Adrenal gland (tissue), 12 donors: ENCODE measurements around the gene BACE2. TPM values are rescaled to one million over a fixed set of nuclear protein-coding genes. Genes with fewer than 3 reads are reported as not detected.

Experiments used
- DNase-seq, 7 donors: peaks; one replicate each; pipeline ENCODE4 v3.0.0-alpha.2; 2019 to 2020
- H3K27ac ChIP-seq, 5 donors: fragments of 200-600 bp; sonication (generic) in 4 of 5; 1 replicate in 3 of 5; 2 replicates in 2 of 5; pipeline versions ENCODE4 v1.5.1 to v1.8.0; 2016 to 2020; ENCODE audit warnings: mild to moderate bottlenecking in 1 of 5
- H3K27me3 ChIP-seq: fragments of 200-600 bp; 2 replicates; pipeline ENCODE4 v1.8.0; 2021
- H3K36me3 ChIP-seq, 2 donors: fragments of 200-600 bp; replicated peaks in 1 of 2; 1 replicate in 1 of 2; 2 replicates in 1 of 2; pipeline versions ENCODE4 v1.5.1 to v1.8.0; 2018 to 2022
- H3K4me1 ChIP-seq, 2 donors: fragments of 200-600 bp; replicated peaks in 1 of 2; 1 replicate in 1 of 2; 2 replicates in 1 of 2; pipeline versions ENCODE4 v1.5.1 to v1.8.0; 2018 to 2021
- H3K4me3 ChIP-seq, 4 donors: fragments of 200-600 bp; sonication (generic) in 3 of 4; one replicate each; pipeline ENCODE4 v1.5.1; 2016 to 2018
- H3K9me3 ChIP-seq, 3 donors: fragments of 200-600 bp; sonication (generic) in 1 of 3; replicated peaks in 1 of 3; 1 replicate in 2 of 3; 2 replicates in 1 of 3; pipeline versions ENCODE4 v1.5.1 to v1.8.0; 2016 to 2021
- CTCF ChIP-seq, 6 experiments: fragments of 450-650 bp in 4 of 6; fragments of 200-600 bp in 2 of 6; sonication (generic) in 1 of 6; IDR thresholded peaks; 1 replicate in 5 of 6; 2 replicates in 1 of 6; pipeline versions ENCODE4 v1.5.1 to v1.8.0; 2016 to 2021; ENCODE audit warnings: antibody characterized with exemption in 6 of 6, mild to moderate bottlenecking in 2 of 6, moderate library complexity in 1 of 6
- POLR2A ChIP-seq, 2 donors: fragments of 450-650 bp; IDR thresholded peaks; one replicate each; pipeline ENCODE4 v1.6.1; 2017; ENCODE audit warnings: antibody characterized with exemption in 2 of 2, mild to moderate bottlenecking in 2 of 2, moderate library complexity in 1 of 2
- WGBS, 4 donors: extraction: QIAGEN DNeasy Blood & Tissue Kit in 2 of 4; methylation state at CpG; one replicate each; pipeline versions ENCODE4 v1.1.5 to v1.1.7; 2013 to 2017; 5-methylcytosine and 5-hydroxymethylcytosine counted together
- intact Hi-C, 2 donors: fragments of 100-400 bp; cut with DNase I; formaldehyde crosslinking; loops; one replicate each; pipeline versions ENCODE4 v1.14.1 to v1.15.0; 2022 to 2023
- polyA plus RNA-seq, 3 donors: library from polyadenylated mRNA; stranded (reverse); fragments of 200-250 nt in 2 of 3; fragments of 350-450 nt in 1 of 3; fragmentation: Illumina TruSeq in 1 of 3; extraction: RNeasy Lipid Tissue Mini Kit (QIAGEN cat#74804) in 1 of 3; gene quantifications; one replicate each; pipeline ENCODE4 v1.2.3, GENCODE V29; 2013 to 2014
- total RNA-seq, 9 donors: library from RNA; depleted of rRNA in 4 of 9; stranded (reverse); fragments of >200 nt in 4 of 9; fragments of 120-200 nt in 1 of 9; fragmentation: NEBNext Ultra II Directional in 1 of 9; extraction: Animal tissue kit (Norgen Biotek cat#: 25700) in 1 of 9; gene quantifications; one replicate each; pipeline versions ENCODE4 v1.1.0 to v1.2.4, GENCODE V29; 2013 to 2023
- donor health status: healthy with polysubstance abuse.
- donor health status: Bipolar disorder and iron deficiency.
- donor health status: DM: yes; HTN: yes; CAD: no.
- donor health status: DM: no; HTN: no; CAD: no.
- donor health status: DM: no; HTN: no; CAD: no.
- donor health status: DM: yes; HTN: yes; CAD: no.

The BACE2 gene
- total and polyA plus RNA-seq, 12 donors, result 3.9 to 24.4 (median 13.8) TPM

GRCh38 chr21:41227357-41228005 is 59.5 kb downstream of the BACE2 start:
- H3K4me3 ChIP-seq, result no peak overlapping the region
- no peak for DNase-seq
- H3K27ac ChIP-seq, result no peak overlapping the region
- no peak for TF ChIP-seq CTCF (IDR thresholded peaks at IDR 0.05)
- TF ChIP-seq POLR2A (IDR thresholded peaks at IDR 0.05), result no peak
- H3K27me3 ChIP-seq, result no peaks in the 10 kb centered on the region
- no peaks in the 10 kb centered on the region for H3K36me3 ChIP-seq
- H3K4me1 ChIP-seq, result no peaks in the 10 kb centered on the region
- WGBS, 4 donors, result 88 to 94% (median 91%) methylated on average over 9 of the region's 9 CpGs
- H3K9me3 ChIP-seq, result no peaks in the 10 kb centered on the region
- intact Hi-C loops, result no loop called here

- Histone ChIP-seq H3K9me3 (no peaks in the 10 kb centered on the region), H3K27ac (no peak overlapping the region), H3K4me3 (no peak overlapping the region), H3K36me3 (no peaks in the 10 kb centered on the region), H3K4me1 (no peaks in the 10 kb centered on the region), H3K27me3 (no peaks in the 10 kb centered on the region)
- WGBS, 4 donors, result 85 to 98% (median 93%) methylated on average over 5 of the region's 5 CpGs
- DNase-seq, result no peak
- intact Hi-C loops, result no loop called here
- TF ChIP-seq POLR2A (IDR thresholded peaks at IDR 0.05) (no peak), CTCF (IDR thresholded peaks at IDR 0.05) (no peak)
Measured at GRCh38 chr21:41228006-41228370, 60.0 kb downstream of the BACE2 start.

- 83 to 90% (median 87%) methylated on average over 5 of the region's 5 CpGs for WGBS, 4 donors
- Histone ChIP-seq H3K4me1 (no peaks in the 10 kb centered on the region), H3K9me3 (no peaks in the 10 kb centered on the region), H3K27me3 (no peaks in the 10 kb centered on the region), H3K27ac (no peak overlapping the region), H3K36me3 (no peaks in the 10 kb centered on the region), H3K4me3 (no peak overlapping the region)
- no peak for DNase-seq
- intact Hi-C loops, result no loop called here
- TF ChIP-seq POLR2A (IDR thresholded peaks at IDR 0.05) (no peak), CTCF (IDR thresholded peaks at IDR 0.05) (no peak)
Measured at GRCh38 chr21:41228492-41228891, 60.5 kb downstream of the BACE2 start.

- DNase-seq, result no peak
- intact Hi-C loops, result no loop called here
- Histone ChIP-seq H3K36me3 (no peaks in the 10 kb centered on the region), H3K9me3 (no peaks in the 10 kb centered on the region), H3K4me3 (no peak overlapping the region), H3K27me3 (no peaks in the 10 kb centered on the region), H3K4me1 (no peaks in the 10 kb centered on the region), H3K27ac (no peak overlapping the region)
- TF ChIP-seq CTCF (IDR thresholded peaks at IDR 0.05), result no peak
- no peak for TF ChIP-seq POLR2A (IDR thresholded peaks at IDR 0.05)
- WGBS, 4 donors, result 65 to 88% (median 81%) methylated on average over 7 of the region's 7 CpGs
Measured at GRCh38 chr21:41228958-41229357, 61.0 kb downstream of the BACE2 start.
